GDM1 (cell line): ENCODE data around the gene KIF26A.

Experiments used
- DNase-seq: peaks from one replicate; lab custom pipeline; 2025; lab: John Stamatoyannopoulos, UW

KIF26A gene

GRCh38 chr14:104130974-104131651, 7.3 kb upstream of the KIF26A start:
- peak; percentile 49 for DNase-seq

- no peak for DNase-seq
Measured at GRCh38 chr14:104131968-104132732, 6.2 kb upstream of the KIF26A start.

DNA sequence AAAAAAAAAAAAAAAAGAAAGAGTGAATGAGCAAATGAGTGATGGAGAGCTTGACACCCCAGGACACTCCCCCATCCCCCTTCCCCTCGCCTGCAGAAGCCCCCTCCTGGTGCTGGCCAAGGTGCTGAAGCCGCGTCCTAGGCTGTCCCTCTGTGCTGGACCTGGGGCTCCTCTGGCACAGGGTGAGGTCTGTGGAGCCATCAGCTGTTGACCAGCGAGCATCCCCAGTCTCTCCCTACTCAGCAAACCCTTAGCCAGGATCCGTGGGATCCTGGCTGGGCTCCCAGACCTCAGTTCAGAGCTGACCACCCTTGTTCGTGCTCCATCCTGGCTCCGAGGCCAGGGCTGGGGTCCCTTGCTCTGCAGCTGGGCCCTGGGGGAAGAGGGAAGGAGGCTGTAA, 5.4 kb upstream of the KIF26A start:
- no peak for DNase-seq

GRCh38 chr14:104133496-104133895, 4.9 kb upstream of the KIF26A start:
- DNase-seq, result no peak

DNA sequence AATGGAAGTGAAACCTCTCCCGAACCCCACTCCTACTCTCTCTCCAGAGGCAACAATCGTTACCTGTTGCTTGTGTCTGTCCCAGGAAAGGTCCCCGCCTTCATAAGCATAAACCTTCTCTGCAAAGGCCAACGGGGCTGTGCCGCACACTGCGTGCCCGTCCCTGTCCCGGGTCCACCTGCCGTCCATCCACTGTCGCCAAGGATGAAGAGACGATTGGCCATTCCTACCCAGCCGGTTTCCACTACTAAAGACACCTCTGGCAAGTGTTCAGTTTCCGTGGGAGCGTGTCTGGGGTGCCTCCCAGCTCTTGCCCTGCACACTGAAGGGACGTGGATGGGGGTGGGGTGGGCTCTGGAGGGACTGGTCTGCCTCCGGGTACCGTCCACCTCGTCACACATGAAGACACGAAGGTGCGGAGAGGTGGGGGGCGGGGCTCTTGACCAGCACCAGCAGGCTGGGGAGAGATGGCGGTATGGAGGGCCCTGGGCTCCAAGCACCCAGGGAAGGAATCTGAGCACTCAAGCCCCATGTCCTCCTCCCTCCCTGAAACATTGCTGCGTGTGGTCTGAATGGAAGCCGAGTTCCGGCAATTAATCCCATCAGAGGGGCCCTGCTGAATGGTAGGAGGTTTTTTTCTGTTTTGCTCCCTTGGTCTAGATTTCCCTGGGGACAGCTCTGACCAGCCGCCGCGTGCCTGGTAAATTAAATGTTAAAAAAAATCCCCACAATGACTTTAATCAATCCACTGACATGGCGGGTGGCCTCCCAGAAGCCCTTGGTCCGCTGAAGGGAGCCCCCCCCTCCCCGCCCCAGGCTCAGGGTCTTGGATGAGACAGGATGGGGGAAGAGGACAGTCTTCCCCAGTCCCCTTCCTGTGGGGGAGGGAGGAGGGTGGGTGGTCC, 4.1 kb upstream of the KIF26A start:
- no peak for DNase-seq

DNA sequence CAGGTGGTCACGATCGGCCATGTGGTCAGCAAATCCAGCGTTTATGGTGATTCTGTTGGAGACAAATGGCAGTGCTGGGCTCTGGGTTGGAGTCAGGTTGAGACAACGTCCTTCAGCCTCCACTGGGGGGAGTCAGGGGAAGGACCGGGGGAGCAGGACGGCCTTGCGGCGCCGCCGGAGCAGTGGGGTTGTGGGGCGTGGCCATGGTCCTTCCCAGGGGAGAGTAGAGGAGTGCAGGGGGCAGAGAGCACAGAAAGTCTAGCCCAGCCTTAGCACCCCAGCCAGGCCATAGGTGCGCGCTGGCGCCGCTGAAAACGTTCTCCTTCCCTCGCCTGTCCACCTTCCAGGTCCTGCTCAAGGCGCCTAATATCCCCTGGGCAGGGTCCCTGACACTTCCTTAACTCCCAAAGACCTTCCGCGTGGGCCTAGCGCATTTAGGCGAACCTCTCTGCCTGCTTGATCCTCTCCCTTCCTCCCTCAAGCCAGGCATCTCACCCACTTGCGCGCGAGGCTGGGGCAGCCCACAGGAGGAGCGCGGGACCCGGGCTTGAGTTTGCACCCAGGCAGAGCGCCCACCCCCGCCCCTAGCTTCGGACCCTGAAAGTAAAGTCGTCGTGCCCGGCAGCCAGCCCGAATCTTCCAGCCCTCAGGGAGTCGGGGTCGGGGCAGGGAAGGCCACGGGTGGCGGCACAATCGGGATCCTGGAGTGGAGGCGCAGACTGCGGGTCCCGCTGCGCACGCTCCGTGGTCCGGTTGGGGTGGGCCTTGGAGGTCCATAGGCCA, 3.1 kb upstream of the KIF26A start:
- DNase-seq, result no peak

GRCh38 chr14:104135904-104136471, 2.4 kb upstream of the KIF26A start:
- DNase-seq, result no peak

- no peak for DNase-seq
Measured at GRCh38 chr14:104136472-104137296, 1.7 kb upstream of the KIF26A start.

GRCh38 chr14:104137297-104138097, 890 bp upstream of the KIF26A start:
- peak; percentile 18 for DNase-seq

DNA sequence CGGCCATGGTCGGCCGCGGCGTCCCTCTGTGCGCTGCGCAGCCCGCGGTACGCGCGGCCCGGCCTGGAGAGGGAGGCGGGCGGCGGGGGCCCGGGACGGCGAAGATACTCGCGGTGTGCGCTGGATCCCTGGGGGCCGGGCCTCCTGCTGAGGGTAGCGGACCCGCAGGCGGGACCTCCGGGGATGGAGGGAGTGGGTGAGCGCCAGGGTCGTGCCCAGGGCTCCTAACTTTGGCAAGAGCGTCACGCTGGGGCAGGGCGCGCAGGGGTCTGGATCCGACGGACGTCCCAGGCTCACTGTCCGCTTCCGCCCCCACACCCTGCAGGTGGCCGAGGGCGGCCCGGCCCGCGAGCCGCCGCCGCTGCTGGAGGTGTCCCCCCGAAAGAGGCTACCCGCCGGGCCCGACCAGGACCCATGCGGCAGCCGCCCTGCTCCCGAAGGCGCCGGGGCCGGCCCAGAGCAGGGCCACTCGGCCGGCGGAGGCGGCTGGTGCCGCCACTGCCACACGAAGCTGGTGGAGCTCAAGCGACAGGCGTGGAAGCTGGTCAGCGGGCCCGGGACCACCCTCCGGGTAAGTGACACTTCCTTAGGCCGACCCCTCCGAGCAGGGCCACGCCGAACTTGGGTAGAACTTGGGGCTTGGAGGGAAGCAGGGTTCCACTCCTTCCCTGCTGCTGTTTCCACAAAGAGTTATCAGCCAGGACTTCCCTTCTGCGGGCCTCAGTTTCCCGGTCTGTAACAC, 502 bp downstream of the KIF26A start:
- DNase-seq, result no peak

DNA sequence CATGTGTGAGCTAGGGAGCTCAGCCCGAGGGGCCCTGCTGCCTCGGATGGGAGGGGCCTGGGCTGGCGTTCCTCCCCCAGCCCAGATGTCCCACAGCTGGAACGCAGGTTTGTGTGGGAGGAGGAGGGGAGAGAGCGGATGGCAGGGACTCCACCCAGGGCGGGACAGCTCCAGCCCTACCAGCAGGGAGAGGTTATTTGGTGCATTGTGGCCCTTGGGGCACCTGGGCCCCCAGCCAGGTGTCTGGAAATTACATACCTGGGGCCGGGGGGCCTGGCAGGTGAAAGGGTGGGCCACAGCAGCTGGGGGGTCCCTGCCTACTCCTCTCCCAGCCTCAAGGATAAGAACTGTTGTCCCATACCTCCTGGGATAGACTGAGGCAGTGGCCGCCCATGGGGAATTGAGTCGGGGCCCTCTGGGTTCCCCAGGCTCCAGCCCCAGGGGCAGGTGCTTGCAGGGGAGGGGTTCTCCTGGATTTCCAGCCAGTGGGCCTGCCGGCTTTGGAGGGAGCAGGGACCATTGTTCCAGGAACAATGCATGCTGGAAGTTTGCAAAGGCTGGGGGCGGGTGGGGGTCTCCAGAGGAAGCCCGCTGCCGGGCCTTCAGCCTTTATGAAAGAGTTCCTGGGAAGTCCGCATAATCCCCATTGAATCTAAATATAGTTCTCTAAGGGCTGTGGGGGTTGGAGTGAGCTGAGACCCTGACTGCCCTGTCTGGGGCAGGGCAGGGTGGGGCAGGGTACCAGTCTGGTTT, 1.2 kb downstream of the KIF26A start:
- DNase-seq, result no peak

DNA sequence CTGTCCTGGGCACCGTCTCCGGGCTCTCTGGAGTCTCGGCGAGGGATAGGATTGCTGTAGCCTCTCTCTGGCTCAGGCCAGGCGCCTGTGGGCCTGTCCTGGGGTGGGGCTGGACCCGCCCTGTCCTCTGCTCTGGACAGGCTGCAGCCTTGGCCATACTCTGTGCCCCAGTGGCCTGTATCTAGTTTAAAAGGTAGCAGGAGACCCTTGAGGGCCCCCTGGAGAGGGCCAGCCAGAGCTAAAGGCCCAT, 1.8 kb downstream of the KIF26A start:
- no peak for DNase-seq

DNA sequence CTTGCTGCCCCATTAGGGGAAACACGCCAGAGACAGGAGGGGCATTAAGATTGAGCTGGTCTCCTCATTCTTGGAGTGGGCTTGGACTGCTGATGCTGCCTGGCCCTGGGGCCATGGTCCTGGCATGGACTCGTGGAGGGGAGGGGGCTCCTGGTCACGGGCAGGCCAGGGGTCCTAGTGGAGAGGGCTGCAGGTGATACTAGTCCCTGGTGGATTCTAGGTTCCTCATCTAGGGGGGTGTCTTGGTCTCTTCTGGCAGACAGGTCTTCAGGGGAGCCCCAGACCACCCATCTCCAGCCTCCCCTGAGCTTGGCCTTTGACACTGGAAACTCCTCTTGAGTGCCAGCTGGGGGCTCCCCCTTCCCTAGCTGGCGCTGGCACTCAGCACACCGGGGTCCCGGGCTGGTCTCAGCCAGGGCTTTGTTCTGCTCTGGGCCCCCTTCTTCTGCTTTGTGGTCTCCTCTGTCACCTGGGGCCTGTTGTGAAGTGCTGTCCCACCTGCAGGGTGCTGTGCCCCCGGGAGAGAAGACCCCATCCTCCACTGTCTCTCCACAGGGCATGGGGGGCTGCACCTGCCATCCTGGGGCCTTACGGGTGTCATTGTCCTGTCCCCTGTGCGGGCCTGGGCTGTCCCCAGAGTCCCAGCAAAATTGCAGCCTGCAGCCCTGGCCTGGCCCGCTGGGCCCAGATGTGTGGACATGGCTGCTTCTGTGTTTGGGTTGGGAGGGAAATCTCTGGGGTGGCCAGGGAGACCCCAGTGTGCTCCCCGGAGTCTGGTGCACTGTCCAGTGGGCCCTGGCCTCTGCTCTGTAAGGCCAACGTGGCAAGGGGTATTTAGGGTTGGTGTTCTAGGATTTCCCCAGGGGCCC, 2.3 kb downstream of the KIF26A start:
- no peak for DNase-seq

GRCh38 chr14:104141621-104142091, 3.3 kb downstream of the KIF26A start:
- DNase-seq, result no peak

GRCh38 chr14:104142136-104142945, 4.0 kb downstream of the KIF26A start:
- DNase-seq, result no peak

DNA sequence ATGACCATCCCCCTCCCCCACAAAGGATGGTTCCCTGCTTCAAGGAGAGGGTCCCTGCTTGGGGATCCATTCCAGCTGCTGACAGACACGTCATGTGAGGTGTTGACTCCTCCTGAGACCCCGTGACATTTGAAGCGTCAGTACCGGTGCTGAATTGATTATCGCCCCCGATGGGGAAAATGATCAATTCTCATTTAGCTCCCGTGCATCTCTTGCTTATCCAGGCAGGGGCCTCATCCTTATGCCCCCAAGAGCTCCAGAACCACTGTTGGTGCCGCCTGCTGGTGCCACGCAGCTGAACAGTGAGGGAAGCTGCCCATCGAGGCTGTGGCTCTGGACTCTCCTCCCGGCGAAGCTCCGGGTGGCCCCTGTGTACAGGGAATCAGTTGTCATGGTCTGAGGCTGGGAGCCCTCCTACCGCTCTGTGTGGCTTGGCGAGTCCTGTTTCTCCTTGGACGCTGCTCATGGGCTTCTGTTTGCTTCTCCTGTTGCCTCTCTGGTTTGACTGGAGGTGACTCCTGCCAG, 4.6 kb downstream of the KIF26A start:
- no peak for DNase-seq
